A549 (cell line): ENCODE data around the gene PI4KA. TPM values are rescaled to one million over a fixed set of nuclear protein-coding genes. Genes with fewer than 3 reads are reported as not detected.
A peak's percentile ranks its signal among the peaks of the same experiment; 100 is the strongest.

Source experiments
- ATAC-seq, 2 experiments: fragments of 200-7000 bp in 1 of 2; fragments of >200 bp in 1 of 2; cut with Nextera tagmentation in 1 of 2; cut with Tn5 transposase in 1 of 2; 3 replicates each; pipeline versions ENCODE4 v1.8.0 to v1.9.1; 2018 to 2020; ENCODE audit warnings: mild to moderate bottlenecking in 1 of 2, moderate library complexity in 1 of 2
- CTCF ChIA-PET: fragments of 300-600 bp; sonication (Branson Sonifier 250); formaldehyde crosslinking; extraction: SDS; loops from one replicate; lab custom pipeline; 2021; ENCODE audit warnings: antibody characterized with exemption, inconsistent platforms; lab: Yijun Ruan, JAX
- POLR2A ChIA-PET: fragments of 350-600 bp; formaldehyde crosslinking; extraction: SDS; loops from one replicate; lab custom pipeline; 2021; ENCODE audit warnings: antibody characterized with exemption, inconsistent platforms; lab: Yijun Ruan, JAX
- DNase-seq, 2 experiments: peaks; one replicate each; pipeline versions ENCODE4 v3.0.0 to v3.0.0-alpha.2; 2011 to 2016; ENCODE audit warnings: low read depth in 1 of 2, low spot score in 1 of 2
- FAIRE-seq: peaks from 2 replicates; lab custom pipeline; 2011; peaks lifted over from hg19 to GRCh38; lab: Jason Lieb, UNC
- H3K27ac ChIP-seq, 2 experiments: fragments of >200 bp; sonication (Bioruptor Twin); formaldehyde crosslinking; 3 replicates each; pipeline ENCODE4 v1.5.1; 2016 to 2017
- H3K4me1 ChIP-seq: fragments of >200 bp; sonication (Bioruptor Twin); formaldehyde crosslinking; 3 replicates; pipeline ENCODE4 v1.6.1; 2016
- H3K4me2 ChIP-seq: fragments of >200 bp; sonication (Bioruptor Twin); formaldehyde crosslinking; 3 replicates; pipeline ENCODE4 v1.6.1; 2016
- H3K4me3 ChIP-seq: fragments of >200 bp; sonication (Bioruptor Twin); formaldehyde crosslinking; 3 replicates; pipeline ENCODE4 v1.5.1; 2016
- H3K9me3 ChIP-seq: fragments of >200 bp; sonication (Bioruptor Twin); formaldehyde crosslinking; 3 replicates; pipeline ENCODE4 v1.6.1; 2016
- BHLHE40 ChIP-seq: IDR thresholded peaks from 2 replicates; pipeline ENCODE4 v1.6.1; 2012; ENCODE audit warnings: low read depth, low read length, inconsistent platforms
- CBX2 ChIP-seq: fragments of 200-600 bp; sonication (generic); IDR thresholded peaks from 2 replicates; pipeline ENCODE4 v1.6.1; 2016; ENCODE audit warnings: low read depth, mild to moderate bottlenecking, borderline replicate concordance
- CBX8 ChIP-seq: fragments of 200-600 bp; sonication (generic); IDR thresholded peaks from 2 replicates; pipeline ENCODE4 v1.6.1; 2016
- CEBPB ChIP-seq, 2 experiments: fragments of >200 bp in 1 of 2; sonication (Bioruptor Twin) in 1 of 2; formaldehyde crosslinking in 1 of 2; IDR thresholded peaks; 2 replicates each; pipeline ENCODE4 v1.6.1; 2012 to 2016
- CHD2 ChIP-seq: fragments of 150-350 bp; IDR thresholded peaks from 2 replicates; pipeline ENCODE4 v1.6.1; 2014; ENCODE audit warnings: low read length; ENCODE audit not compliant: partially characterized antibody
- CHD4 ChIP-seq: fragments of 200-600 bp; sonication (generic); IDR thresholded peaks from 2 replicates; pipeline ENCODE4 v1.6.1; 2016; ENCODE audit warnings: antibody characterized with exemption, mild to moderate bottlenecking, borderline replicate concordance
- EHF ChIP-seq: fragments of 250-450 bp; sonication (Bioruptor Pico); IDR thresholded peaks from 2 replicates; pipeline ENCODE4 v1.5.0; 2020; ENCODE audit warnings: mild to moderate bottlenecking
- EHMT2 ChIP-seq: fragments of 200-600 bp; sonication (generic); IDR thresholded peaks from 2 replicates; pipeline ENCODE4 v1.6.1; 2016; ENCODE audit warnings: antibody characterized with exemption, low read depth, mild to moderate bottlenecking, moderate library complexity
- FOSB ChIP-seq: fragments of 250-450 bp; sonication (Bioruptor Pico); IDR thresholded peaks from 2 replicates; pipeline ENCODE4 v1.5.0; 2020; ENCODE audit warnings: mild to moderate bottlenecking, moderate library complexity
- GATA3 ChIP-seq: IDR thresholded peaks from 2 replicates; pipeline ENCODE4 v1.6.1; 2012; ENCODE audit warnings: borderline replicate concordance
- HDAC2 ChIP-seq: fragments of 200-600 bp; sonication (generic); IDR thresholded peaks from 2 replicates; pipeline ENCODE4 v1.6.1; 2016
- HES2 ChIP-seq: fragments of >200 bp; sonication (Bioruptor Twin); formaldehyde crosslinking; IDR thresholded peaks from 2 replicates; pipeline ENCODE4 v1.6.1; 2016
- HEYL ChIP-seq: fragments of 250-450 bp; sonication (Bioruptor Pico); IDR thresholded peaks from 2 replicates; pipeline ENCODE4 v1.8.0; 2021; ENCODE audit warnings: mild to moderate bottlenecking, moderate library complexity
- HOXB13 ChIP-seq: fragments of 250-450 bp; sonication (Bioruptor Pico); IDR thresholded peaks from 2 replicates; pipeline ENCODE4 v1.5.0; 2020; ENCODE audit warnings: low read depth, mild to moderate bottlenecking, moderate library complexity
- JUN ChIP-seq, 2 experiments: fragments of >200 bp; sonication (Bioruptor Twin); formaldehyde crosslinking; IDR thresholded peaks; 2 replicates in 1 of 2; 3 replicates in 1 of 2; pipeline ENCODE4 v1.6.1; 2016 to 2017
- KDM1A ChIP-seq: fragments of 200-600 bp; sonication (generic); IDR thresholded peaks from 2 replicates; pipeline ENCODE4 v1.6.1; 2016; ENCODE audit warnings: low read depth, mild to moderate bottlenecking
- KDM5A ChIP-seq: fragments of 200-600 bp; sonication (generic); IDR thresholded peaks from 2 replicates; pipeline ENCODE4 v1.6.1; 2016; ENCODE audit warnings: antibody characterized with exemption, mild to moderate bottlenecking
- MAFK ChIP-seq: fragments of 450-650 bp; IDR thresholded peaks from 2 replicates; pipeline ENCODE4 v1.6.1; 2014; ENCODE audit not compliant: partially characterized antibody
- MAX ChIP-seq: IDR thresholded peaks from 2 replicates; pipeline ENCODE4 v1.6.1; 2012
- MYC ChIP-seq: IDR thresholded peaks from 2 replicates; pipeline ENCODE4 v1.6.1; 2012; ENCODE audit warnings: mild to moderate bottlenecking, inconsistent platforms, low read length, improper control_type of control experiment, borderline replicate concordance
- PHF8 ChIP-seq: fragments of 200-600 bp; sonication (generic); IDR thresholded peaks from 2 replicates; pipeline ENCODE4 v1.6.1; 2016; ENCODE audit warnings: low read depth, mild to moderate bottlenecking, antibody characterized with exemption, moderate library complexity, borderline replicate concordance
- POLR2A ChIP-seq: IDR thresholded peaks from 2 replicates; pipeline ENCODE4 v1.6.1; 2012; ENCODE audit warnings: mild to moderate bottlenecking, low read length
- RAD21 ChIP-seq, 2 experiments: fragments of >200 bp in 1 of 2; sonication (Bioruptor Twin) in 1 of 2; formaldehyde crosslinking in 1 of 2; IDR thresholded peaks in 1 of 2; conservative IDR thresholded peaks in 1 of 2; 2 replicates in 1 of 2; 3 replicates in 1 of 2; pipeline ENCODE4 v1.6.1; 2012 to 2018; ENCODE audit warnings: inconsistent platforms in 1 of 2
- RNF2 ChIP-seq: fragments of 200-600 bp; sonication (generic); IDR thresholded peaks from 2 replicates; pipeline ENCODE4 v1.6.1; 2016; ENCODE audit warnings: low read depth, mild to moderate bottlenecking, antibody characterized with exemption, moderate library complexity, borderline replicate concordance
- TFCP2L1 ChIP-seq: fragments of 250-450 bp; sonication (Bioruptor Pico); IDR thresholded peaks from 2 replicates; pipeline ENCODE4 v1.5.0; 2021; ENCODE audit warnings: mild to moderate bottlenecking
- ZC3H11A ChIP-seq: fragments of 450-650 bp; IDR thresholded peaks from 2 replicates; pipeline ENCODE4 v1.6.1; 2014; ENCODE audit warnings: antibody characterized with exemption, mild to moderate bottlenecking
- ZSCAN20 ChIP-seq: fragments of 250-450 bp; sonication (Bioruptor Pico); IDR thresholded peaks from 2 replicates; pipeline ENCODE4 v1.8.0; 2022; ENCODE audit warnings: mild to moderate bottlenecking, moderate library complexity
- WGBS: methylation state at CpG from one replicate; pipeline ENCODE4 v1.1.6; 2017; ENCODE audit errors: missing lambda C conversion rate; 5-methylcytosine and 5-hydroxymethylcytosine counted together
- polyA minus RNA-seq: library from RNA; depleted of rRNA, polyadenylated mRNA; stranded (reverse); fragments of >200 nt; gene quantifications from 2 replicates; pipeline ENCODE4 v1.2.3, GENCODE V29; 2011; rRNA and poly(A)+ RNA removed
- polyA plus RNA-seq, 4 experiments: library from polyadenylated mRNA; depleted of rRNA in 3 of 4; stranded (reverse); fragments of >200 nt; fragmentation: RNase III in 1 of 4; extraction: RNeasy Plus Mini Kit Qiagen cat#74134 plus additional on column Dnase treatment in 1 of 4; gene quantifications; 2 replicates in 3 of 4; 3 replicates in 1 of 4; pipeline ENCODE4 v1.2.3, GENCODE V29; 2011 to 2017
- TF ChIP-seq, protein P1 (sequence below): fragments of >200 bp; sonication (Bioruptor Twin); formaldehyde crosslinking; IDR thresholded peaks from 3 replicates; pipeline ENCODE4 v1.6.1; 2016
- TF ChIP-seq, protein P2 (sequence below): fragments of >200 bp; sonication (Bioruptor Twin); formaldehyde crosslinking; IDR thresholded peaks from 3 replicates; pipeline ENCODE4 v1.5.1; 2016
- TF ChIP-seq, protein P3 (sequence below): fragments of 250-450 bp; sonication (Bioruptor Pico); IDR thresholded peaks from 2 replicates; pipeline ENCODE4 v1.5.0; 2021; ENCODE audit warnings: mild to moderate bottlenecking, moderate library complexity, borderline replicate concordance
- TF ChIP-seq, protein P4 (sequence below): fragments of 200-600 bp; sonication (generic); IDR thresholded peaks from 2 replicates; pipeline ENCODE4 v1.6.1; 2016; ENCODE audit warnings: antibody characterized with exemption, mild to moderate bottlenecking, moderate library complexity

The PI4KA gene
- polyA plus RNA-seq (2011; rRNA removed) (14.4 and 22.6 TPM in 2 replicates), polyA plus RNA-seq (2017; fragmentation: RNase III; extraction: RNeasy Plus Mini Kit Qiagen cat#74134 plus additional on column Dnase treatment) (20.6 to 21.9 TPM (median 21.3 TPM) in 3 replicates), polyA minus RNA-seq (33.6 and 40.8 TPM in 2 replicates)
- 23.9 and 27.8 TPM in 2 replicates for polyA plus RNA-seq (2012; cell fraction: cytosol; rRNA removed)
- polyA plus RNA-seq (2012; cell fraction: nucleus; rRNA removed): 69.3 and 79.0 TPM in 2 replicates

- DNase-seq: peak; percentile 89 to 97
- Histone ChIP-seq H3K4me3 (peak within 1 kb of the TSS; percentile 78), H3K9me3 (no peaks in the 10 kb centered on the region), H3K4me1 (peaks cover 5% of the 10 kb centered on the region; the same call in 1 of the 3 replicates), H3K27ac (peak within 1 kb of the TSS; percentile 77 to 93), H3K4me2 (peak within 1 kb of the TSS; percentile 83)
- 0% methylated on average over 6 of the region's 100 CpGs for WGBS
- POLR2A ChIA-PET: no interaction called here
- CTCF ChIA-PET: interaction anchor here (0.8 to 2.4 kb wide), 4 partner anchors 19 to 81 kb away, joined by 3 to 8 read pairs (median 3); no protein-coding TSS in a partner anchor
- no peak for FAIRE-seq
- peak; percentile 92 for ATAC-seq
- TF ChIP-seq MYC: no peak
- no peak for TF ChIP-seq EHF (CRISPR knock-in tag)
- TF ChIP-seq, protein P1, sequence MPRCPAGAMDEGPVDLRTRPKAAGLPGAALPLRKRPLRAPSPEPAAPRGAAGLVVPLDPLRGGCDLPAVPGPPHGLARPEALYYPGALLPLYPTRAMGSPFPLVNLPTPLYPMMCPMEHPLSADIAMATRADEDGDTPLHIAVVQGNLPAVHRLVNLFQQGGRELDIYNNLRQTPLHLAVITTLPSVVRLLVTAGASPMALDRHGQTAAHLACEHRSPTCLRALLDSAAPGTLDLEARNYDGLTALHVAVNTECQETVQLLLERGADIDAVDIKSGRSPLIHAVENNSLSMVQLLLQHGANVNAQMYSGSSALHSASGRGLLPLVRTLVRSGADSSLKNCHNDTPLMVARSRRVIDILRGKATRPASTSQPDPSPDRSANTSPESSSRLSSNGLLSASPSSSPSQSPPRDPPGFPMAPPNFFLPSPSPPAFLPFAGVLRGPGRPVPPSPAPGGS: peak; percentile 48; the same call in 2 of the 3 replicates
- TF ChIP-seq, protein P2, sequence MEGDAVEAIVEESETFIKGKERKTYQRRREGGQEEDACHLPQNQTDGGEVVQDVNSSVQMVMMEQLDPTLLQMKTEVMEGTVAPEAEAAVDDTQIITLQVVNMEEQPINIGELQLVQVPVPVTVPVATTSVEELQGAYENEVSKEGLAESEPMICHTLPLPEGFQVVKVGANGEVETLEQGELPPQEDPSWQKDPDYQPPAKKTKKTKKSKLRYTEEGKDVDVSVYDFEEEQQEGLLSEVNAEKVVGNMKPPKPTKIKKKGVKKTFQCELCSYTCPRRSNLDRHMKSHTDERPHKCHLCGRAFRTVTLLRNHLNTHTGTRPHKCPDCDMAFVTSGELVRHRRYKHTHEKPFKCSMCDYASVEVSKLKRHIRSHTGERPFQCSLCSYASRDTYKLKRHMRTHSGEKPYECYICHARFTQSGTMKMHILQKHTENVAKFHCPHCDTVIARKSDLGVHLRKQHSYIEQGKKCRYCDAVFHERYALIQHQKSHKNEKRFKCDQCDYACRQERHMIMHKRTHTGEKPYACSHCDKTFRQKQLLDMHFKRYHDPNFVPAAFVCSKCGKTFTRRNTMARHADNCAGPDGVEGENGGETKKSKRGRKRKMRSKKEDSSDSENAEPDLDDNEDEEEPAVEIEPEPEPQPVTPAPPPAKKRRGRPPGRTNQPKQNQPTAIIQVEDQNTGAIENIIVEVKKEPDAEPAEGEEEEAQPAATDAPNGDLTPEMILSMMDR: no peak
- TF ChIP-seq EHMT2: no peak
- TF ChIP-seq ZC3H11A: no peak
- TF ChIP-seq CHD2: no peak
- TF ChIP-seq MAX: peak; percentile 75
- no peak for TF ChIP-seq ZSCAN20
- no peak for TF ChIP-seq FOSB (CRISPR knock-in tag)
- no peak for TF ChIP-seq KDM1A
- TF ChIP-seq, protein P3, sequence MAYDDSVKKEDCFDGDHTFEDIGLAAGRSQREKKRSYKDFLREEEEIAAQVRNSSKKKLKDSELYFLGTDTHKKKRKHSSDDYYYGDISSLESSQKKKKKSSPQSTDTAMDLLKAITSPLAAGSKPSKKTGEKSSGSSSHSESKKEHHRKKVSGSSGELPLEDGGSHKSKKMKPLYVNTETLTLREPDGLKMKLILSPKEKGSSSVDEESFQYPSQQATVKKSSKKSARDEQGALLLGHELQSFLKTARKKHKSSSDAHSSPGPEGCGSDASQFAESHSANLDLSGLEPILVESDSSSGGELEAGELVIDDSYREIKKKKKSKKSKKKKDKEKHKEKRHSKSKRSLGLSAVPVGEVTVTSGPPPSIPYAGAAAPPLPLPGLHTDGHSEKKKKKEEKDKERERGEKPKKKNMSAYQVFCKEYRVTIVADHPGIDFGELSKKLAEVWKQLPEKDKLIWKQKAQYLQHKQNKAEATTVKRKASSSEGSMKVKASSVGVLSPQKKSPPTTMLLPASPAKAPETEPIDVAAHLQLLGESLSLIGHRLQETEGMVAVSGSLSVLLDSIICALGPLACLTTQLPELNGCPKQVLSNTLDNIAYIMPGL: no peak
- no peak for TF ChIP-seq CHD4
- no peak for TF ChIP-seq HEYL (CRISPR knock-in tag)
- TF ChIP-seq HOXB13 (CRISPR knock-in tag): no peak
- no peak for TF ChIP-seq HDAC2
- TF ChIP-seq CEBPB (IDR thresholded peaks at IDR 0.05): no peak
- peak; percentile 37 for TF ChIP-seq POLR2A
- TF ChIP-seq BHLHE40: peak; percentile 74
- peak; percentile 80 for TF ChIP-seq GATA3
- no peak for TF ChIP-seq RNF2
- no peak for TF ChIP-seq RAD21 (conservative IDR thresholded peaks at IDR 0.05 in 1 of 2, IDR thresholded peaks at IDR 0.05 in 1 of 2)
- peak; percentile 78; the same call in 1 of the 2 replicates for TF ChIP-seq PHF8
- TF ChIP-seq JUN (IDR thresholded peaks at IDR 0.05): peak; percentile 22 to 75; a peak in 1 of 5 replicates
- TF ChIP-seq KDM5A: 0 out of 2 replicates have a peak, but pooled peaks have one; percentile 14
- TF ChIP-seq TFCP2L1: no peak
- TF ChIP-seq HES2: no peak
- TF ChIP-seq CBX2: no peak
- TF ChIP-seq, protein P4, sequence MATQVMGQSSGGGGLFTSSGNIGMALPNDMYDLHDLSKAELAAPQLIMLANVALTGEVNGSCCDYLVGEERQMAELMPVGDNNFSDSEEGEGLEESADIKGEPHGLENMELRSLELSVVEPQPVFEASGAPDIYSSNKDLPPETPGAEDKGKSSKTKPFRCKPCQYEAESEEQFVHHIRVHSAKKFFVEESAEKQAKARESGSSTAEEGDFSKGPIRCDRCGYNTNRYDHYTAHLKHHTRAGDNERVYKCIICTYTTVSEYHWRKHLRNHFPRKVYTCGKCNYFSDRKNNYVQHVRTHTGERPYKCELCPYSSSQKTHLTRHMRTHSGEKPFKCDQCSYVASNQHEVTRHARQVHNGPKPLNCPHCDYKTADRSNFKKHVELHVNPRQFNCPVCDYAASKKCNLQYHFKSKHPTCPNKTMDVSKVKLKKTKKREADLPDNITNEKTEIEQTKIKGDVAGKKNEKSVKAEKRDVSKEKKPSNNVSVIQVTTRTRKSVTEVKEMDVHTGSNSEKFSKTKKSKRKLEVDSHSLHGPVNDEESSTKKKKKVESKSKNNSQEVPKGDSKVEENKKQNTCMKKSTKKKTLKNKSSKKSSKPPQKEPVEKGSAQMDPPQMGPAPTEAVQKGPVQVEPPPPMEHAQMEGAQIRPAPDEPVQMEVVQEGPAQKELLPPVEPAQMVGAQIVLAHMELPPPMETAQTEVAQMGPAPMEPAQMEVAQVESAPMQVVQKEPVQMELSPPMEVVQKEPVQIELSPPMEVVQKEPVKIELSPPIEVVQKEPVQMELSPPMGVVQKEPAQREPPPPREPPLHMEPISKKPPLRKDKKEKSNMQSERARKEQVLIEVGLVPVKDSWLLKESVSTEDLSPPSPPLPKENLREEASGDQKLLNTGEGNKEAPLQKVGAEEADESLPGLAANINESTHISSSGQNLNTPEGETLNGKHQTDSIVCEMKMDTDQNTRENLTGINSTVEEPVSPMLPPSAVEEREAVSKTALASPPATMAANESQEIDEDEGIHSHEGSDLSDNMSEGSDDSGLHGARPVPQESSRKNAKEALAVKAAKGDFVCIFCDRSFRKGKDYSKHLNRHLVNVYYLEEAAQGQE: peak; percentile 44; the same call in 1 of the 2 replicates
- no peak for TF ChIP-seq CBX8
- no peak for TF ChIP-seq MAFK
Observed at GRCh38 chr22:20858615-20859416, at the start of gene PI4KA, which contains the start of gene SNAP29. Gene PI4KA, minus strand, starts transcription at chr22:20858811. Its CDS starts 86 bp downstream, at chr22:20858725. Gene SNAP29, plus strand, starts transcription at chr22:20859007. Its CDS starts 104 bp downstream, at chr22:20859111.
